H9 (cell line): Measurements from ENCODE around the gene EDNRA. TPM values are rescaled to one million over a fixed set of nuclear protein-coding genes. Genes with fewer than 3 reads are reported as not detected.

Experiments used
- DNase-seq: peaks from one replicate; pipeline ENCODE4 v3.0.0-alpha.2; 2017
- H2AFZ ChIP-seq: one replicate; pipeline ENCODE4 v1.6.1; 2013; ENCODE audit warnings: mild to moderate bottlenecking, low read length, control low read depth, moderate library complexity
- H2AK5ac ChIP-seq: 2 replicates; pipeline ENCODE4 v1.6.1; 2013; ENCODE audit warnings: low read length, control low read depth, mixed read lengths; ENCODE audit not compliant: insufficient read length
- H2BK120ac ChIP-seq: one replicate; pipeline ENCODE4 v1.6.1; 2013; ENCODE audit warnings: low read depth, mild to moderate bottlenecking, low read length, control low read depth, inconsistent platforms; ENCODE audit not compliant: poor library complexity, severe bottlenecking
- H2BK12ac ChIP-seq: 2 replicates; pipeline ENCODE4 v1.6.1; 2013; ENCODE audit warnings: low read length, control low read depth, mixed read lengths, low read depth; ENCODE audit not compliant: insufficient read length
- H2BK15ac ChIP-seq: 2 replicates; pipeline ENCODE4 v1.6.1; 2013; ENCODE audit warnings: low read depth, low read length, control low read depth
- H2BK20ac ChIP-seq: one replicate; pipeline ENCODE4 v1.6.1; 2013; ENCODE audit warnings: low read depth, mild to moderate bottlenecking, low read length, control low read depth, inconsistent platforms; ENCODE audit not compliant: poor library complexity, severe bottlenecking
- H2BK5ac ChIP-seq: 2 replicates; pipeline ENCODE4 v1.6.1; 2013; ENCODE audit warnings: low read length, control low read depth, mixed read lengths; ENCODE audit not compliant: insufficient read length
- H3K14ac ChIP-seq: 2 replicates; pipeline ENCODE4 v1.6.1; 2013; ENCODE audit warnings: low read length, control low read depth; ENCODE audit not compliant: insufficient read depth
- H3K18ac ChIP-seq: 2 replicates; pipeline ENCODE4 v1.6.1; 2013; ENCODE audit warnings: low read depth, mild to moderate bottlenecking, mixed read lengths, low read length, control low read depth; ENCODE audit not compliant: insufficient read length
- H3K23ac ChIP-seq: 2 replicates; pipeline ENCODE4 v1.6.1; 2013; ENCODE audit warnings: low read length, control low read depth, mixed read lengths, low read depth; ENCODE audit not compliant: insufficient read length
- H3K23me2 ChIP-seq: 2 replicates; pipeline ENCODE4 v1.6.1; 2013; ENCODE audit warnings: low read depth, mild to moderate bottlenecking, mixed read lengths, low read length, control low read depth; ENCODE audit not compliant: insufficient read length, poor library complexity, severe bottlenecking
- H3K27ac ChIP-seq: 2 replicates; pipeline ENCODE4 v1.5.1; 2013; ENCODE audit warnings: low read length, control low read depth, mixed read lengths, low read depth; ENCODE audit not compliant: insufficient read length
- H3K27me3 ChIP-seq: 2 replicates; pipeline ENCODE4 v1.6.1; 2013; ENCODE audit warnings: low read length, control low read depth, inconsistent platforms; ENCODE audit not compliant: insufficient read depth
- H3K4ac ChIP-seq: 2 replicates; pipeline ENCODE4 v1.6.1; 2013; ENCODE audit warnings: low read depth, mild to moderate bottlenecking, control low read depth, inconsistent platforms, low read length, moderate library complexity
- H3K4me1 ChIP-seq: 2 replicates; pipeline ENCODE4 v1.6.1; 2013; ENCODE audit warnings: low read length, control low read depth, inconsistent platforms; ENCODE audit not compliant: insufficient read depth
- H3K4me2 ChIP-seq: 2 replicates; pipeline ENCODE4 v1.6.1; 2013; ENCODE audit warnings: low read length, control low read depth, mixed read lengths; ENCODE audit not compliant: insufficient read length, insufficient read depth
- H3K56ac ChIP-seq: 2 replicates; pipeline ENCODE4 v1.6.1; 2013; ENCODE audit warnings: low read depth, mild to moderate bottlenecking, mixed read lengths, low read length, control low read depth; ENCODE audit not compliant: insufficient read length
- H3K79me1 ChIP-seq: 2 replicates; pipeline ENCODE4 v1.6.1; 2013; ENCODE audit warnings: low read depth, mild to moderate bottlenecking, moderate library complexity, low read length, control low read depth, inconsistent platforms; ENCODE audit not compliant: insufficient read depth, poor library complexity, severe bottlenecking
- H3K79me2 ChIP-seq: 2 replicates; pipeline ENCODE4 v1.6.1; 2013; ENCODE audit warnings: low read length, control low read depth, inconsistent platforms; ENCODE audit not compliant: insufficient read depth
- H3K9ac ChIP-seq: 2 replicates; pipeline ENCODE4 v1.6.1; 2013; ENCODE audit warnings: low read length, control low read depth, mixed read lengths; ENCODE audit not compliant: insufficient read length; ENCODE audit errors: extremely low read depth
- H3K9me3 ChIP-seq: one replicate; pipeline ENCODE4 v1.6.1; 2013; ENCODE audit warnings: low read depth, low read length, inconsistent platforms; ENCODE audit not compliant: control insufficient read depth
- H3T11ph ChIP-seq: one replicate; pipeline ENCODE4 v1.6.1; 2013; ENCODE audit warnings: mild to moderate bottlenecking, low read length, control low read depth, inconsistent platforms
- H4K20me1 ChIP-seq: one replicate; pipeline ENCODE4 v1.6.1; 2013; ENCODE audit not compliant: control insufficient read depth, insufficient read length, insufficient read depth
- H4K5ac ChIP-seq: 2 replicates; pipeline ENCODE4 v1.6.1; 2013; ENCODE audit warnings: low read depth, mild to moderate bottlenecking, mixed read lengths, low read length, control low read depth; ENCODE audit not compliant: insufficient read length
- H4K8ac ChIP-seq: replicated peaks from 2 replicates; pipeline ENCODE4 v1.6.1; 2013; ENCODE audit warnings: low read length, control low read depth, mixed read lengths, low read depth; ENCODE audit not compliant: insufficient read length
- H4K91ac ChIP-seq: 2 replicates; pipeline ENCODE4 v1.6.1; 2013; ENCODE audit warnings: low read depth, mild to moderate bottlenecking, moderate library complexity, mixed read lengths, low read length, control low read depth; ENCODE audit not compliant: insufficient read length
- H3K27ac Mint-ChIP-seq, 3 experiments: 2 replicates in 2 of 3; 3 replicates in 1 of 3; pipeline ENCODE4 v1.8.0; 2020 to 2021; ENCODE audit warnings: mixed read lengths in 3 of 3, mild to moderate bottlenecking in 1 of 3, moderate library complexity in 1 of 3
- H3K27me3 Mint-ChIP-seq: 2 replicates; pipeline ENCODE4 v1.8.0; 2021; ENCODE audit warnings: low read depth, mild to moderate bottlenecking, moderate library complexity, mixed read lengths
- H3K36me3 Mint-ChIP-seq, 3 experiments: 2 replicates in 2 of 3; 3 replicates in 1 of 3; pipeline ENCODE4 v1.8.0; 2020 to 2021; ENCODE audit warnings: low read depth in 3 of 3, mixed read lengths in 3 of 3; ENCODE audit not compliant: insufficient read depth in 1 of 3
- H3K4me1 Mint-ChIP-seq, 2 experiments: 2 replicates each; pipeline ENCODE4 v1.8.0; 2020; ENCODE audit warnings: mixed read lengths in 2 of 2
- H3K4me3 Mint-ChIP-seq, 2 experiments: 2 replicates in 1 of 2; 3 replicates in 1 of 2; pipeline ENCODE4 v1.8.0; 2020 to 2021; ENCODE audit warnings: mild to moderate bottlenecking in 2 of 2, mixed read lengths in 2 of 2, moderate library complexity in 1 of 2
- H3K9me3 Mint-ChIP-seq, 2 experiments: 2 replicates in 1 of 2; 3 replicates in 1 of 2; pipeline ENCODE4 v1.8.0; 2020; ENCODE audit warnings: mild to moderate bottlenecking in 2 of 2, mixed read lengths in 2 of 2, moderate library complexity in 1 of 2
- CTCF ChIP-seq: fragments of 200-600 bp; sonication (generic); conservative IDR thresholded peaks from 3 replicates; pipeline ENCODE4 v1.8.0; 2021; ENCODE audit warnings: antibody characterized with exemption, mild to moderate bottlenecking
- WGBS: extraction: QIAGEN DNeasy Blood & Tissue Kit; methylation state at CpG from one replicate; pipeline ENCODE4 v1.1.7; 2013; ENCODE audit warnings: missing lambda C conversion rate, low lambda C conversion rate, mixed read lengths; ENCODE audit not compliant: insufficient read length; ENCODE audit errors: extremely low coverage; 5-methylcytosine and 5-hydroxymethylcytosine counted together
- total RNA-seq: library from RNA; stranded (reverse); gene quantifications from 2 replicates; pipeline ENCODE4 v1.2.1, GENCODE V29; 2021

Gene EDNRA
- total RNA-seq, 1 experiment from 2014 or later: 1.6 TPM

GRCh38 chr4:147493307-147493706 is 12.4 kb downstream of the EDNRA start:
- Histone ChIP-seq H2BK15ac (no peak overlapping the region), H3K4me2 (no peak overlapping the region), H3K56ac (no peak overlapping the region), H3K23me2 (no peaks in the 10 kb centered on the region), H2BK120ac (no peak overlapping the region), H3T11ph (no peak overlapping the region), H3K9me3 (no peaks in the 10 kb centered on the region), H3K14ac (no peak overlapping the region), H3K18ac (no peak overlapping the region), H3K23ac (no peak overlapping the region), H4K20me1 (no peaks in the 10 kb centered on the region), H2BK5ac (no peak overlapping the region), H3K4me1 (no peaks in the 10 kb centered on the region; the same call in 1 of the 2 replicates), H3K79me2 (no peaks in the 10 kb centered on the region), H2AFZ (no peak overlapping the region), H3K79me1 (no peaks in the 10 kb centered on the region), H4K8ac (no peak overlapping the region), H4K5ac (no peak overlapping the region), H3K9ac (no peak overlapping the region), H2BK20ac (no peak overlapping the region), H2BK12ac (no peak overlapping the region), H3K4ac (no peak overlapping the region), H4K91ac (no peak overlapping the region), H3K27me3 (no peaks in the 10 kb centered on the region), H2AK5ac (no peak overlapping the region), H3K27ac (no peak overlapping the region)
- Mint-ChIP-seq H3K4me3 (no peak overlapping the region), H3K36me3 (no peaks in the 10 kb centered on the region), H3K4me1 (peaks cover 0 to 6% of the 10 kb centered on the region in 2 experiments; a peak in 1 of 4 replicates), H3K27ac (no peak overlapping the region), H3K9me3 (no peaks in the 10 kb centered on the region), H3K27me3 (no peaks in the 10 kb centered on the region)
- DNase-seq: no peak
- no CpG with 5 or more reads among the region's 1 CpG for WGBS
- TF ChIP-seq CTCF: no peak
